Measurements from ENCODE around the gene SCN1A.

SCN1A gene

GRCh38 chr2:165953306-165953654 is 174.5 kb downstream of the SCN1A start:
- DNase-seq (ENCODE audit: low read depth, low spot score), result no peak
- peak overlapping the region; percentile 90 for H3K4me3 ChIP-seq
- no peak for TF ChIP-seq FOXP2 (optimal IDR thresholded peaks at IDR 0.05; ENCODE audit: control extremely low read depth, extremely low read length, insufficient read depth)
- TF ChIP-seq EZH2 (IDR thresholded peaks at IDR 0.05), result no peak
- TF ChIP-seq POLR2AphosphoS5 (IDR thresholded peaks at IDR 0.05; ENCODE audit: borderline replicate concordance, low read depth, low read length), result no peak
- peaks cover 13% of the 10 kb centered on the region for H3K36me3 ChIP-seq (ENCODE audit: insufficient read depth, low read length)
- no peaks in the 10 kb centered on the region for H3K9me3 ChIP-seq (ENCODE audit: low read depth, low read length)
- H3K9ac ChIP-seq (ENCODE audit: insufficient read length), result peak overlapping the region; percentile 77
- H3K27ac ChIP-seq, result peak overlapping the region; percentile 77

GRCh38 chr2:165952741-165953211 is 175.0 kb downstream of the SCN1A start:
- H3K27ac ChIP-seq, result peak overlapping the region; percentile 77
- no peak for DNase-seq (ENCODE audit: low read depth, low spot score)

GRCh38 chr2:165952085-165952484 is 175.7 kb downstream of the SCN1A start:
- H3K9me3 ChIP-seq (ENCODE audit: low read depth, low read length), result no peaks in the 10 kb centered on the region
- TF ChIP-seq POLR2AphosphoS5 (IDR thresholded peaks at IDR 0.05; ENCODE audit: borderline replicate concordance, low read depth, low read length) (no peak), EZH2 (IDR thresholded peaks at IDR 0.05) (no peak), FOXP2 (optimal IDR thresholded peaks at IDR 0.05; ENCODE audit: control extremely low read depth, extremely low read length, insufficient read depth) (no peak)
- H3K27ac ChIP-seq, result no peak overlapping the region
- no peak for DNase-seq (ENCODE audit: low read depth, low spot score)
- H3K4me3 ChIP-seq, result peak overlapping the region; percentile 90
- no peak overlapping the region for H3K9ac ChIP-seq (ENCODE audit: insufficient read length)
- H3K36me3 ChIP-seq (ENCODE audit: insufficient read depth, low read length), result peaks cover 22% of the 10 kb centered on the region

More at GRCh38 chr2:165952741-165953211, 175.0 kb downstream of the SCN1A start:
- no peaks in the 10 kb centered on the region for H3K9me3 ChIP-seq (ENCODE audit: low read depth, low read length)
- TF ChIP-seq EZH2 (IDR thresholded peaks at IDR 0.05) (no peak), FOXP2 (optimal IDR thresholded peaks at IDR 0.05; ENCODE audit: control extremely low read depth, extremely low read length, insufficient read depth) (no peak), POLR2AphosphoS5 (IDR thresholded peaks at IDR 0.05; ENCODE audit: borderline replicate concordance, low read depth, low read length) (no peak)
- H3K4me3 ChIP-seq, result peak overlapping the region; percentile 90
- H3K36me3 ChIP-seq (ENCODE audit: insufficient read depth, low read length), result peaks cover 17% of the 10 kb centered on the region
- H3K9ac ChIP-seq (ENCODE audit: insufficient read length), result peak overlapping the region; percentile 77

- Histone ChIP-seq H3K27ac (no peak overlapping the region), H3K36me3 (ENCODE audit: insufficient read depth, low read length) (peaks cover 23% of the 10 kb centered on the region), H3K9ac (ENCODE audit: insufficient read length) (no peak overlapping the region), H3K9me3 (ENCODE audit: low read depth, low read length) (no peaks in the 10 kb centered on the region), H3K4me3 (no peak overlapping the region)
- DNase-seq (ENCODE audit: low read depth, low spot score), result no peak
- no peak for TF ChIP-seq FOXP2 (optimal IDR thresholded peaks at IDR 0.05; ENCODE audit: control extremely low read depth, extremely low read length, insufficient read depth)
- TF ChIP-seq EZH2 (IDR thresholded peaks at IDR 0.05), result no peak
- TF ChIP-seq POLR2AphosphoS5 (IDR thresholded peaks at IDR 0.05; ENCODE audit: borderline replicate concordance, low read depth, low read length), result no peak
Observed at GRCh38 chr2:165950438-165950837, 177.4 kb downstream of the SCN1A start.

- no peak for DNase-seq (ENCODE audit: low read depth, low spot score)
- Histone ChIP-seq H3K9me3 (ENCODE audit: low read depth, low read length) (no peaks in the 10 kb centered on the region), H3K36me3 (ENCODE audit: insufficient read depth, low read length) (peaks cover 72% of the 10 kb centered on the region), H3K27ac (no peak overlapping the region), H3K9ac (ENCODE audit: insufficient read length) (no peak overlapping the region), H3K4me3 (no peak overlapping the region)
- TF ChIP-seq EZH2 (IDR thresholded peaks at IDR 0.05) (no peak), POLR2AphosphoS5 (IDR thresholded peaks at IDR 0.05; ENCODE audit: borderline replicate concordance, low read depth, low read length) (no peak), FOXP2 (optimal IDR thresholded peaks at IDR 0.05; ENCODE audit: control extremely low read depth, extremely low read length, insufficient read depth) (no peak)
Observed at GRCh38 chr2:165941827-165942226, 186.0 kb downstream of the SCN1A start.

- H3K9me3 ChIP-seq (ENCODE audit: low read depth, low read length), result no peaks in the 10 kb centered on the region
- no peak overlapping the region for H3K4me3 ChIP-seq
- no peak overlapping the region for H3K9ac ChIP-seq (ENCODE audit: insufficient read length)
- no peak overlapping the region for H3K27ac ChIP-seq
- H3K36me3 ChIP-seq (ENCODE audit: insufficient read depth, low read length), result peaks cover 64% of the 10 kb centered on the region
- TF ChIP-seq FOXP2 (optimal IDR thresholded peaks at IDR 0.05; ENCODE audit: control extremely low read depth, extremely low read length, insufficient read depth), result no peak
- TF ChIP-seq EZH2 (IDR thresholded peaks at IDR 0.05), result no peak
- no peak for TF ChIP-seq POLR2AphosphoS5 (IDR thresholded peaks at IDR 0.05; ENCODE audit: borderline replicate concordance, low read depth, low read length)
- no peak for DNase-seq (ENCODE audit: low read depth, low spot score)
Observed at GRCh38 chr2:165938237-165938636, 189.6 kb downstream of the SCN1A start.
